Bronchial epithelial cell (primary cell): ENCODE measurements around the gene HSPA9. TPM values are rescaled to one million over a fixed set of nuclear protein-coding genes. Genes with fewer than 3 reads are reported as not detected.

Experiments
- DNase-seq: peaks from one replicate; pipeline ENCODE4 v3.0.0-alpha.2; 2010; ENCODE audit warnings: low read depth
- FAIRE-seq: peaks from 2 replicates; lab custom pipeline; 2011; peaks lifted over from hg19 to GRCh38; lab: Jason Lieb, UNC
- H3K27me3 ChIP-seq: 2 replicates; pipeline ENCODE4 v1.5.1; 2011; ENCODE audit warnings: low read length; ENCODE audit not compliant: control insufficient read depth, insufficient read depth
- H3K36me3 ChIP-seq: 2 replicates; pipeline ENCODE4 v1.5.1; 2011; ENCODE audit warnings: low read length; ENCODE audit not compliant: control insufficient read depth, insufficient read depth
- H3K4me3 ChIP-seq: 2 replicates; pipeline ENCODE4 v1.5.1; 2011; ENCODE audit warnings: mild to moderate bottlenecking, low read depth, low read length, control low read depth
- CTCF ChIP-seq: IDR thresholded peaks from 2 replicates; pipeline ENCODE4 v1.5.1; 2011; ENCODE audit warnings: mild to moderate bottlenecking, moderate library complexity, low read length, control low read depth, inconsistent platforms; ENCODE audit not compliant: insufficient read depth, severe bottlenecking
- total RNA-seq: library from RNA; depleted of rRNA; stranded (reverse); fragments of >200 nt; gene quantifications from 2 replicates; pipeline ENCODE4 v1.2.1, GENCODE V29; 2014

Gene HSPA9
- total RNA-seq, 1 donor from 2014 or later, result 1,205 TPM

- FAIRE-seq (peak; percentile 13), DNase-seq (no peak)
- no peaks in the 10 kb centered on the region for H3K36me3 ChIP-seq
- no peaks in the 10 kb centered on the region for H3K27me3 ChIP-seq
- no peak for TF ChIP-seq CTCF
- no peak overlapping the region for H3K4me3 ChIP-seq
These were observed 25.2 kb upstream of the HSPA9 start for GRCh38 chr5:138600446-138600845.

GRCh38 chr5:138597661-138598400, 22.6 kb upstream of the HSPA9 start:
- FAIRE-seq (no peak), DNase-seq (peak; percentile 37)
- Histone ChIP-seq H3K27me3 (no peaks in the 10 kb centered on the region), H3K36me3 (no peaks in the 10 kb centered on the region), H3K4me3 (no peak overlapping the region)
- no peak for TF ChIP-seq CTCF

GRCh38 chr5:138596105-138596881, 21.1 kb upstream of the HSPA9 start:
- no peaks in the 10 kb centered on the region for H3K36me3 ChIP-seq
- peak; percentile 18 for FAIRE-seq
- no peaks in the 10 kb centered on the region for H3K27me3 ChIP-seq
- no peak for DNase-seq
- H3K4me3 ChIP-seq, result no peak overlapping the region
- no peak for TF ChIP-seq CTCF

GRCh38 chr5:138595180-138595795, 20.1 kb upstream of the HSPA9 start:
- no peaks in the 10 kb centered on the region for H3K27me3 ChIP-seq
- DNase-seq (no peak), FAIRE-seq (no peak)
- peak; percentile 63 for TF ChIP-seq CTCF
- H3K36me3 ChIP-seq, result no peaks in the 10 kb centered on the region
- H3K4me3 ChIP-seq, result no peak overlapping the region

- no peak overlapping the region for H3K4me3 ChIP-seq
- no peaks in the 10 kb centered on the region for H3K27me3 ChIP-seq
- H3K36me3 ChIP-seq, result no peaks in the 10 kb centered on the region
- TF ChIP-seq CTCF, result peak; percentile 36
- FAIRE-seq (no peak), DNase-seq (no peak)
These were observed 19.3 kb upstream of the HSPA9 start for GRCh38 chr5:138594305-138595058.
